Upper lobe of left lung (tissue), 4 donors: Measurements from ENCODE around the gene PLK3.

Source experiments
- CTCF ChIP-seq, 6 experiments: fragments of 450-650 bp in 4 of 6; fragments of 200-600 bp in 2 of 6; sonication (generic) in 2 of 6; IDR thresholded peaks; one replicate each; pipeline ENCODE4 v1.5.1; 2016 to 2019; ENCODE audit warnings: antibody characterized with exemption in 6 of 6
- EP300 ChIP-seq, 4 donors: sonication (generic); formaldehyde crosslinking; IDR thresholded peaks; one replicate each; pipeline ENCODE4 v1.5.1; 2017; ENCODE audit warnings: antibody characterized with exemption in 4 of 4, control low read depth in 2 of 4
- POLR2A ChIP-seq, 4 donors: fragments of 450-650 bp; IDR thresholded peaks; one replicate each; pipeline ENCODE4 v1.5.1; 2016 to 2017; ENCODE audit warnings: antibody characterized with exemption in 4 of 4, mild to moderate bottlenecking in 2 of 4

- TF ChIP-seq EP300 (IDR thresholded peaks at IDR 0.05) (no peak), CTCF (IDR thresholded peaks at IDR 0.05) (no peak), POLR2A (IDR thresholded peaks at IDR 0.05) (no peak)
Measured at GRCh38 chr1:44778705-44779576, 21.2 kb upstream of the PLK3 start.
